ENCODE measurements around the gene KRTAP10-1.

Gene KRTAP10-1

DNA sequence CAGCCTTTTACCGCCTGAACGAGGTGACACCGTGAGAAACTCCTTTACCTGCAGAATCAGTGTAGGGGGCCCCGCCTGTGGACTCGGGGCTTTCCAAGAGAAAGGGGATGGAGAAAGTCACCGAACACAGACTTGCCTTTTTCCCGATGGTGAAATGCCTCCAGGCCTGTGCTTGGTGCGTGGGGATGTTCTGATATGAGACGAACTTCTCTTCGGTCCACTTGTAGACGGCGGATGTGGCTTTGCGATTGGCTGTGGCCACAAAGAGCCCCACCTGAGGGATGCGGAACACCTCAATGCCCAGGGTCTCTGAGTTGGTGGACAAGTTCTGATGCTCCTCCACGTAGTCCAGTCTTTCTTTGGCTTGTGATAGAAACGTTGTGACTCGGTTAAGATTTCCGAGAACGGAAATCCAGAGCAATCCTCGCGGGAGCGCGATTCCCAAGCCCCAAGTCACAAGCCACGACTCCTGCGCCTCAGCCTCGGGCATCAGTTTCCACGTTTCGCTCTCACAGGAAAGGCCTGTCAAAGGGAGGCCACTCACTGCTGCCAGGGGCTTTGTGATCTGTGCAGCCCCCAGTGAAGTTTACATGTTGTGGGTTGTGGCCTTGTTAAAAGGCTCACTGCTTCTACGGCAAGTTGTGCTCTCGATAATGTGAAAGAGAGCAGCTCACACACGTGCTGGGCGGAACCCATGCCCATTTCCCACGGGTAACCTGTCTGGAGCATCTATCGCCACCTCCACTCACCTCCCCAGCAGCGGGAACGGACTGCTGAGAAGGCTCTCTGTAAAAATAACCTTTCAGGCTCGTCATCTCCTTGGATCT is 12.6 kb downstream of the KRTAP10-1 start:
- DNase-seq = no peak

DNA sequence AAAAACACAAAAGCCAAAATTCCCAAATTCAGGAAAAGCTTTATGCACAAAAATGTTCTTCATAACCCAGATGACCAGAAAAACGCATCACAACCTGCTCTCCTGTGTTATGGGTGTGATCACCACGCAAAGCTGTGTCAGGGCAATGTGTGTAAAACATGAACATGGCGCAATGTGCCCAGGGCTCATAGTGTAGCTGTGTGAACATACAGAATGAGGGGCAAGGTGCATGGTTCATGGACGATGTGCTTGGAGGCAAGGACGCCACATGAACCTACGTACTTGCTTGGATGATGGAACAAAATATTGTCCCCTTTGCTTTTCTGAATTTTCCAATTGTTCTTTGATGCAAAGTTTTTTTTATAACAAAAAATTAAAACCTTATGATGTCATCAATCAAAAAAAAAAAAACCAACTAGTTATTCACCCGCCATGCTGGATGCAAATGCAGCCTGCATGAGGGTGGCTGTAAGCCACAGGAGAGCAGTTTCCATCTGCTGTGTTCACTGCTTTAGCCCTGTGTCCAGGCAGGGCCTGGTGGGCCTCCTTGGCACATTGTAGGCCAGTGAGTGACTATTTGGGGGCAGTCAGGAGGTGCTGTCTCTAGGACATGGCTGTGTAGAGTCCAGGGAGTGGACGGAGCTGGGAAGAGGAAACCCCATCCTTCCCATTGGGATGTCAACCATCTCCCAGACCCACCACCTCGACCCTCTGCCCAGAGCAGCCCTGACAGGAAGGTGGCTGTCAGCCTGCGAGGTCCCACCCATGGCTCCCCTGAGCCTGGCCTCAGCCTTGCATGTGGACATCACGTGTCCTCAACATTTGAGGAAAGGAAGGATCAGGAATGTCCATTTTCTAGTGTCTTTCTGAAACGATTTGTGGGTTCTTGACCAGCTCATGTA is 13.6 kb downstream of the KRTAP10-1 start:
- no peak for DNase-seq

DNA sequence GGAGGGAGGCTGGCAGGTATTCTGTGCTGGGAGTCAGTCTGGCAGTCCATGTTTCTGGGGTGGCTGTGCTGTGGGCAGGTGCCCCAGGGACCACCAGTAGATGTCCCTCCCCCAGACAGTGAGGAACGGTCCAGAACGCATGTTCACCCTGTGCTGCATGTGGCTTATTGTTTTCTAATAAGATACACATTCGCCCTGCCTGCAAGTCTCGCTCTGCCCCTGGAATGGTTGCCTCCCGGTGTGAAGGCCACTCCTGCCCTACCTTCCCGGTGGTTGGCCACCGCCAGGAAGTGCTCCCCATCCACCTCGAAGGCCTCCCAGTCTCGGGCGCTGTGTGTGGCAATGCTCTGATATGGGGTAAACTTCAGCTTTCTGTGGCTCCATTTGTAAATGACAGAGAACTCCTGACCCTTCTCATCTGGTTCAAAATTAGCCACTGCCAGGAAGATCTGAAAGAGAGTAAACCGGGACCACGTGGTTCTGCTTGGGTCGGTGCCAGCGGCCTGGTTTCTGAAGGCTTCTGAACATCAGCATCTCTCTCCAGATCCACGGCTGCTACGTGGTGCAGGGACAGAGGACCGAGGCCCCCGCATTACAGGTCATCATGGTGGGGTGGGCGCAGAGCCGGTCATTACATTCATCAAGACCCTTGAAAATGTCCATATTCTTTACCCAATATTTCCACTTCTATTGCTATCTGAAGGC is 14.5 kb downstream of the KRTAP10-1 start:
- DNase-seq = no peak

DNA sequence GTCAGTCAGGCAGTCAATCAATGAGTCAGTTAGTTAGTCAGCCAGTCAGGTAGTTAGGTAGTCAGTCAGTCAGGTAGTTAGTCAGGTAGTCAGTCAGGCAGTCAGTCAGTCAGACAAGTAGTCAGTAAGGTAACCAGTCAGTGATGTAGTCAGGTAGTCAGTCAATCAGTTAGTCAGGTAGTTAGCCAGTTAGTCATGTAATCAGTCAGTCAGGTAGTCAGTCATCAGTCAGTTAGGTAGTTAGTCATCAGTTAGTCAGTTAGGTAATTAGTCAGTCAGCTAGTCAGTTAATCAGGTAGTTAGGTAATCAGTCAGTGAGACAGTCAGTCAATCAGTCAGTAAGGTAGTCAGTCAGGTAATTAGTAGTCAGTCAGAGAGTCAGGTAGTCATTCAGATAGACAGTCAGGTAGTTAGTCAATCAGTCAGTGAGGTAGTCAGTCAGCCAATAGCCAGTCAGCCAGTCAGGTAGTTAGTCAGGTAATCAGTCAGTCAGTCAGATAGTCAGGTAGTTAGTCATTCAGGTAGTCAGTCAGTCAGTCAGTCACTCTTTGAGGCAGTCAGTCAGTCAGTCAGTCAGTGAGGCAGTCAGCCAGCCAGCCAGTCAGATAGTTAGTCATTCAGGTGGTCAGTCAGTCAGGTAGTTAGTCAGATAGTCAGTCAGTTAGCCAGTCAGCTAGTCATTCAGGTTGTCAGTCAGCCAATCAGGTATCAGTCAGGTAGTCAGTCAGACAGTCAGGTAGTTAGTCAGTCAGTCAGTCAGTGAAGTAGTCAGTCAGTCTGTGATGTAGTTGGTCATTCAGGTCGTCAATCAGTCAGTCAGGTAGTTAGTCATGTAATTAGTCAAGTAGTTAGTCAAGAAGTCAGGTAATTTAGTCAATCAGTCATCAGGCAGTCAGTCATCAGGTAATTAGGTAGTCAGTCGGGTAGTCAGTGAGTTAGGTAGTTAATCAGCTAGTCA is 15.3 kb downstream of the KRTAP10-1 start:
- no peak for DNase-seq

DNA sequence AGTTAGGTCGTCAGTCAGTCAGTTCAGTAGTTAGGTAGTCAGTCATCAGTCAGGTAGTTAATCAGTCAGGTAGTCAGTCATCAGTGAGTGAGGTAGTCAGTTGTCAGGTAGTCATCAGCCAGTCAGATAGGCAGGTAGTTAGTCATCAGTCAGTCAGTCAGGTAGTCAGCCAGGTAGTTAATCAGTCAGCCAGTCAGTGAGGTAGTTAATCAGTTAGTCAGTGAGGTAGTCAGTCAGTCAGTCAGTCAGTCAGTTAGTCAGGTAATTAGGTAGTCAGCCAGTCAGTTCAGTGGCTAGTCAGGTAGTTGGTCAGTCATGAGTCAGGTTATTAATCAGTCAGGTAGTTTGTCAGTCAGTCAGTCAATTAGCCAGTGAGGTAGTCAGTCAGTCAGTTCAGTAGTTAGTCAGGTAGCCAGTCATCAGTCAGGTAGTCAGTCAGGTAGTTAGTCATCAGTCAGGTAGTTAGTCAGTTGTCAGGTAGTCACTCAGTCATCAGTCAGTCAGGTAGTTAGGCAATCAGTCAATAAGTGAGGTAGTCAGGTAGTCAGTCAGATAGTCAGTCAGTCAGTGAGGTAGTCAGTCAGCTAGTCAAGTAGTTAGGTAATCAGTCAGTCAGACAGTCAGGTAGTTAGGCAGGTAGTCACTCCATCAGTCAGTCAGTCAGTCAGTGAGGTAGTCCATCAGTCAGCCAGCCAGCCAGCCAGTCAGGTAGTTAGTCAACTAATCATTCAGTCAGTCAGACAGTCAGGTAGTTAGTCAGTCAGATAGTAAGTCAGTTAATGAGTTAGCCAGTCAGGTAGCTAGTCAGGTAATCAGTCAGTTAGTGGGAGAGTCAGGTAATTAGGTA is 16.2 kb downstream of the KRTAP10-1 start:
- no peak for DNase-seq

DNA sequence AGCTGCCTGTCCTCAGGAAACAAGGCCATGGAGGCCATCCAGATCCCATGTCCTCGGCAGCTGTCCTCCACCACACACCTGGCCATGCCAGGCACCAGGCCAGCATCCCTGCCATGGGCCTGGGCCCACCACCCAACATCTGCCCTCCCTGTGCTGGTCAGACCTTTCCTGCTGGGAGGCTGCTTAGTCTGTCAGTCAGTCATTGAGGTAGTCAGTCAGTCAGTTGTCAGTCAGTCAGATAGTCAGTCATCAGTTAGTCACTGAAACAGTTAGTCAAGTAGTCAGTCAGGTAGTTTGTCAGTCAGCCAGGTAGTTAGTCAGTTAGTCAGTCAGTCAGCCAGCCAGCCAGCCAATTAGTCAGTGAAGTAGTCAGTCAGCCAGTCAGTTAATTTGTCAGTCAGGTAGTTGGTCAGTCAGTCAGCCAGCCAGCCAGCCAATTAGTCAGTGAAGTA is 17.2 kb downstream of the KRTAP10-1 start:
- no peak for DNase-seq

DNA sequence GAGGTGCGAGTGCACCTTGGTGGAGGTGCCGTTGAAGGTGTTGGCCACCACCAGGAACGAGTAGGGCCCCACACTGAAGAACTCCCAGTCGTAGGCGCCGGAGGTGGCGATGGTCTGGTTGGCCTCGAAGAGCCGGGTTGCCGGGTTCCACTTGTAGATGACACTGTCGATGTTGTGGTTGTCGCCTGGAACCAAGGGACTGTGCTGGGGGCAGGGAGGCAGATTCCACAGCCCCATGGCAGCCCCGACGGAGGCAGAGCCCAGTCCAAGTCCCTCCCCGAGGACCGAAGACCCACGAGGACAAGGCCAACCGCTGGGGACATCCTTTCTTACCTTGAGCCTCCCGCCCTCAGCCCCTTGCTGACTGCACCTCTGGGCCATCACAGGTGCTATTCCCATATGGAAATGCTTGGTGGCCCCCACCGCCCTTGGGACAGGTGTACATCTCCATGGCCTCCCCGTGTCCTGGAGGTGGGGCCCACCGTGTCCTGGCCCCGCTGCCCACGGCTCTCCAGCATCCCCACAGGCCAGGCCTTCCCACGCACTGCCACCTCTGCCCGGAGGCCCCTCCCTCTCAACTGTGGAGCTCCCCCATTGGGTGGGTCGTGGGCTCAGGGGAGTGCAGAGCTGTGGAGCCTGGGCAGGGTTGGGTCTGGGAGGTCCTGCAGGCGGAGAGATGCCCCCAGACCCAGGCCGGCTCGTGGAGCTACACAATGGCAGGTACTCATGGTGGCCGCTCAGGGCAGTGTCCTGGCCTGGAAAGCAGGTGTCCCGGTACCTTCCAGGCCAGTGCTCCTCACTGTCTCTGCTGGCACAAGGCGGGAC is 17.9 kb downstream of the KRTAP10-1 start:
- no peak for DNase-seq

DNA sequence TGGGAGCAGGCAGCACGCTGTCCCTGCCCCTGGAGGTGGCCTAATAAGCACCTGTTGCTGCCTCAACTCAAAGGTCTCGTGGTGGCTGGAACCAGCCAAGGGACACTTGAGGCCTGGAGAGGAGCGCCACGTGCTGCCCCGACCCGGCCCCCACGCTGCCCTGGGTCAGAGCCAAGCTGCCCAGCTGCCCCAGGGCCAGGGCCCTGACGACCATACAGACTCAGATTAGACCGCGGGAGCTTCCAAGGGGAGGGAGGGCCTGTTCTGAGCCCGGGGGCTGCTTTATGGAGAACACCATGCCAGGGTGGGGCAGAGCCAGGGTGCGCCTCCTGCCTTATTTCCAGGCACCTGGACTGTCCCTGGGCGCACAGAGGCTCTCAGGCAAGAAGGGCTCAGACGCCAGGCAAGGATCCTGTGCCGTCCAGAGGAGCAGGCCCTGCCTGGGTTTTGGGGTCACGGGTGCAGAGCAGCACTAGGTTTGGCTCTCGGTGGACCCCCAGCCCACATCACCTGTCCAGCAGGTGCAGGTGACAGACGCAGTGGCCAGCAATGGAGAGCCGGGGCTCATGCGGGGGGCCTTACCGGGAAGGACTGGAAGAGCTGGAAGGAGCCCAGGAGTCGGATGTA is 18.6 kb downstream of the KRTAP10-1 start:
- DNase-seq = no peak

DNA sequence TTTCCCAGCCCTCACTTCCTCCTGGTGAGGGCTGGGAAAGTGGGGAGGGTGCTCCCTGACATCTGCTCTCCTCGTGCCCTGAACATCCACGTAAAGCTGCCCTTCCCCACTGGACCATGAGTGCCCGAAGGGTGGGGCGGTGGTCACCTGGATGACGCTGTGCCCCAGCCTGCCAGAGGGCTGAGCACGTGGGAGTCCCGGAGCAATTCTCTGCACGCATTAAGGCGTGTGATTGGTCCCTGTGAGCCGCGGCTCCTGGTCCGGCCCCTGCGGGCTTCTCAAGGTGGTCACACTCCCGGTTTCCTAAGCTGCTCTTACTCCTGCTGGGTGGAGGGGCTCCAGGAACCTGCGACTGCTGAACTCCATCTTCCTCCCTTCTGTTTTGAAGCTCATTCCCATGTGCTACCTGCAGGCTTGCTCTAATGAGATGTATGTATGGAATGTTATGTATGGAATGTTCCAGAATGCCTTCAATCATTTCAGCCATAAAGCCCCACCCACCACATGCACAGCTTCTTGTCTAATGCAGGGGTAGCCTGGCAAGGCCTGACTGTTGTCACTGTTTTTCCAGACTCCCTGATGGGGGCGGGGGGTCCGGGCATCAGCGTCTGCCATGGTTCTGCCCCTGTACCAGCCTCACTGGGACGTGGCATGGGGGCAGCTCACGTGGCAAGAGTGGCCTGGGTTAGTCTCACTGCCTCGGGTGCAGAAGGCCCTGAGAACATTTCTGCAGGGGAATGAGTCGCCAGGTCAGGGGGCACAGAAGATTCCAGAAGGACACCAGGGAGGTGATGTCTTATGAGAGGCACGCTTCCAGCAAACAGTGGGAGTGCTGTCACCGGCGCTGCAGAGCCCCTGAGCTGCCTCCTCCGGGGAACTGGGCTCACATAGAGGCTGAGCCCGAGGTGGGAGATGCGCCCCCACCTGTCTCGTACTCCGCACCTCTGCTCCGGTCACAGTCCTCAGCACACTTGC is 19.4 kb downstream of the KRTAP10-1 start:
- DNase-seq = no peak

DNA sequence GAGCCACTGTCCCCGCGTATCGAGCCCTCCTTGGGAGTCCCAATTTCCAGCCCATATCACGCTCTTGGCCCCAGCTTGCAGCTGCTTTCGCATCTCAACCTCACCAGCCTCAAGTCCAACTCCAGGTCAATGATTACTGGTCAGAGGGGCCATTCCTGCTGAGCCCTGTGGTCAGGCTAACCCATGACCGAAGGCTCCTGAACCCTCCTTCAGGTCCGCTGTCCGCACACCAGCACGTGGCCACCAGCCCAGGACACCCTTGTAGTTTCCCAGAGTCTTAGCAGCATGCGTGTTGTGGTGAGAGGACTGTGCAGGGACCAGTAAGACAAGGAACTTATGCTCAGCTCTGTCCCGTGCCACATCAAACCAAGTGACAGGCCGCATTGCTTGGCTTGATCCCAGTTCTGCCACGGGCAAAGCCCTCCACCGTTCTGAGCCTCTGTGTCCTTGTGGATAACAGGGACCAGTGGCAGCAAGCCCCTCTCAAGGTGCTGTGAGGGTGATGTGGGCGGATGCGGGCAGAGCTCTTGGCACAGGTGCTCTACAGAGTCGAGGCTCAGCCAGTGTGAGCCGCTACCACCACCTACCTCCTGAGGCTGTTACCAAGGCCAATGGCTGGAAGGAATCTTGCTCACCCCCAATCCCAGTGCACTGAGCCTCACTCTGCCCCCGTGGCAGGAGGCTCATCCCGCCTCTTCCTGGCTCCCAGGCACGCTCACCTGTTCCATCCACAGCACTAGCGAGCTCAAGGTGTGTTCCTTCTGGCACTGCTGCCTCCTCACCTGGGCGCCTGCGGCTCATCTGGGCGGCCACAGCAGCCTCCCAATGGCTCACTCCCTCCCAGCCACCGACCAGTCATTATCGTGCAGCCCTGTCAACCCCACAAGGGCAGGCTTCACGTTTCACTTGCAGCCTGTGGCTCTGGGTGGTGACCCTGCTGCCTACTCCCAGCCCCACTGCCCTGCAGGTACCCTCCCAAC is 20.4 kb downstream of the KRTAP10-1 start:
- no peak for DNase-seq

DNA sequence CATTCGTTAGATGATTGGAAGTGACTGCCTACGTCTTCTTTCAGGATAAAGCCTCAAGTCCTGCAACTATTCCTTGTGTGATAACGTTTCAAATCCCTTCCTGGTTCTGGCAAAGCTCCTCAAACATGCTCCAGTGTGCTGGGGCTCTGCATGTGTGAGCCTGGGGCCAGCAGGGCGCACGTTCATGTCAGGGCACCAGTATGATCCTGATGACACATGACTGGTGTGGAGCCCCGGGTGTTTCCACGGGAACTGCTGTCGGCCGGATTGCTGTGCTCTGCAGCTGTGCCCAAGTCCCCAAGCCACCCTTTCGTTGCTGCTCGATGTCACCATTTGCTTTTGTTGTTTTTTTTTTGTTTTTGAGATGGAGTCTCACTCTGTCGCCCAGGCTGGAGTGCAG is 21.3 kb downstream of the KRTAP10-1 start:
- no peak for DNase-seq

DNA sequence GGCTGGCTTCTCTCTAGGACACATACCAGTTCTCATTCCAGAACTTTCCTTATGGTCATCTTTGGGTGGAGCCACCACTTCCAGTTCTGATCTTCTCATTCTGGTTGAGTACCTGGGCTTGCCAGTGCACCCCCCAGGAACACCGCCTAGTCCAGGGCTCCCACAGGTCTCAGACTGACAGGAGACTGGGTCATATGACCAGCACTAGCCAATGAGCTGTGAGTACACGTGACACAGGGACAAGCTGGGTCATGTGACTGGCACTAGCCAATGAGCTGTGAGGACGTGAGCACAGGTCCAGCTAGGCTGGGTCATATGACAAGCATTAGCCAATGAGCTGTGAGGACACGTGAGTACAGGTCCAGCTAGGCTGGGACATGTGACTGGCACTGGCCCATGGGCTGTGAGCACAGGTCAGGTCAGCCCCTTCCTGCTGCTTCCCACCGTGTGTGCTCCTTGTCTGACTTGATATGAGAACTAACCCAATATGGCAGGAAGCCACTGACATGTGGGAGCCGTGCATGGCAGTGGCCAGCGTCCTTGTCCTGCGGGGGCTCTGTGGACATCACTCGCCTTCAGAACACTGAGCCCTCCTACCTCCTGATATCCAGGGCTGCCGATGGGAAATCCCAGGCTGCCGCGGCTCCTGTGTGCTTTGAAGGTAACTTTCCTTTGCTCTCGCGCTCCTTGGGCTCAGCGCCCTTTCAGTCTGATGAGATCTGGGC is 22.7 kb downstream of the KRTAP10-1 start:
- DNase-seq = no peak

DNA sequence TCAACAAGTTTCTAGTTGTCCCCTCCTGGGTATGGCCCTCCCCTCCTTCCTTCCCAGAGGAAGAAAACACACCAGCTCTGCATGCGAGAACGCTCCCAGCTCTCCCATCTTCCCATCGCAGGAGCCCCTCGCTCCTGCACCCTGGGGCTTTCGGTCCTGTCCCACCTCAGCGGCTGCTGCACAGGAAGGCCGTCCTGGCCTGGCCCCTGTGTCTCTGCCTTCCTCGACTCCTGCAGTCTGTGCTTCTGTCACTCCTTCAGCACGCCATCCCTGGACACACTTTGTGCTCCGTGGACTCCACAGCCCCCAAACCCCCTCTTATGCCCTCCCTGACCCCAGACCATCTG is 23.2 kb downstream of the KRTAP10-1 start:
- no peak for DNase-seq

DNA sequence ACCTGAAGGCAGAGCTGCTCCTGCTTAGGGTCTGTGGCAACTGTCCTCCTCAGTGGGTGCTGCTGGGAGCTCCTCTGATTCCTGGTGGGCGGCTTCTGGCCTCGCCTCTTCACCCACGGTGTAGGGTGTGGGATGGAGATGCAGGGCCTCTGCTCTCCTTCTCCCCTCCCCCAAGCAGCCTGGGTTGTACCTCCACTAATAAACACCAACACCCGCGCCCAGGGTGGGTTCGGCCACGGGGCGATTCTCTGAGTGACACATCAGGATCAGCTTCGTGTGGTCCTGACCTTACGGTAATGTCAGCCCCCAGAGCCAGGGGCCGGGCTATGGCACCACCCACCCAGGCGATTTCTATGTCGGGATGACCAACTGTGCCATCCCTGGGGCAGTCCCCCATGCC is 23.7 kb downstream of the KRTAP10-1 start:
- DNase-seq = no peak

DNA sequence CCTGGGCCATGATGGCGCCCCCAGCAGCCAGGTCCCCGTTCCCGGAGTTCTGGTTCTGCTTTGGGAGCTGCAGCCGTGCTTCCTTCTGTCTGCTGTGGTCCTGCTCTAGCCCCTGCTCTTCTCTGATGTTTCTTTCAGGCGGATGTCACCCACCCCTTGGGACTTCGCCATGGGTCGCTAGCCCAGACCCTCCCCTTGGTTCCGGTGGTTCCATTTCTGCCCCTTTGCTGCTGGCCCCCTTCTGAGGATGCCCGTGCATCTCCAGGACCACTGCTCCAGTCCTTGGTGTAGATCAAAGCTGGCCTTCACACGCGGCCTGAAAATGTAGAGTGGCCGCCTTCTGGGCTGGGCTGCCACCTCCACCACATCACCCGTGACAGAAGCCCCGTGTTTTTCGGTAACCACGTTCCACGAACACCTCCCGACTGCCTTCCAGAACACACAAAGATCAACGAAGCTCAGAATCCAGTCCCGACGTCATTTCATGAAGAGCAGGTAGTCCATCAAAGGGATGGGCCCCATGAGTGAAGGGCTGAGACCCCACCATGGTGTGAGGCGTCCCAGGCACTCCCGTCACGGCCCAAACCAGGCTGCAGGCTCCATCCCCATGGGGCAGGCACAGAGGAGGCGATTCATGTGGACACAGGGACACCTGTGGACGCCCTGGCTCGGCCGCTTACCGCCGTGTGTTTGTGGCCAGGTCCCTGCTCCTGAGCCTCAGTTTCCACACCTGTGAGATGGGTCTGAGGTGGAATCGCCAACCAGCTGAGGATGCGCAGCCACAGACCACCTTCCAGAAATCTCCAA is 24.4 kb downstream of the KRTAP10-1 start:
- no peak for DNase-seq

Data from central memory CD4-positive, alpha-beta T cell (primary cell).